Neural cell (in vitro differentiated cells): ENCODE data around the gene ASL. TPM values are rescaled to one million over a fixed set of nuclear protein-coding genes. Genes with fewer than 3 reads are reported as not detected.
"Not testable (repeated sequence)": the region's sequence is repeated elsewhere in the genome, so short reads cannot be mapped to it uniquely, and the experiment has no call there.

Experiments
- H2AFZ ChIP-seq: fragments of 200-600, 300-800 bp; sonication (generic), shearing (Covaris generic); 2 replicates; pipeline ENCODE4 v1.6.0; 2014; ENCODE audit warnings: low read depth, mild to moderate bottlenecking, antibody characterized with exemption, low read length, moderate library complexity
- H3F3A ChIP-seq: fragments of 200-600 bp; shearing (Covaris generic); 2 replicates; pipeline ENCODE4 v1.6.1; 2016; ENCODE audit warnings: mild to moderate bottlenecking, moderate library complexity, mixed read lengths, antibody characterized with exemption, low read length; ENCODE audit not compliant: insufficient read depth, poor library complexity, severe bottlenecking
- H3K27ac ChIP-seq: fragments of 200-600, 300-800 bp; sonication (generic), shearing (Covaris generic); 2 replicates; pipeline ENCODE4 v1.5.1; 2014; ENCODE audit warnings: mild to moderate bottlenecking, low read length, moderate library complexity
- H3K27me3 ChIP-seq: fragments of 300-800, 200-600 bp; sonication (generic), shearing (Covaris generic); 2 replicates; pipeline ENCODE4 v1.6.0; 2014; ENCODE audit warnings: mild to moderate bottlenecking, low read depth, low read length, moderate library complexity; ENCODE audit not compliant: insufficient read depth
- H3K36me3 ChIP-seq: fragments of 300-800, 200-600 bp; sonication (generic), shearing (Covaris generic); 2 replicates; pipeline ENCODE4 v1.5.1; 2014; ENCODE audit warnings: mild to moderate bottlenecking, antibody characterized with exemption, low read length, moderate library complexity; ENCODE audit not compliant: insufficient read depth
- H3K4me2 ChIP-seq: fragments of 300-800, 200-600 bp; sonication (generic), shearing (Covaris generic); 2 replicates; pipeline ENCODE4 v1.6.0; 2014; ENCODE audit warnings: mild to moderate bottlenecking, low read length
- H3K4me3 ChIP-seq: fragments of 300-800, 200-600 bp; sonication (generic), shearing (Covaris generic); 2 replicates; pipeline ENCODE4 v1.5.1; 2014; ENCODE audit warnings: mild to moderate bottlenecking, low read length, moderate library complexity
- H3K79me2 ChIP-seq: fragments of 200-600 bp; shearing (Covaris generic); replicated peaks from 2 replicates; pipeline ENCODE4 v1.6.0; 2014; ENCODE audit warnings: mild to moderate bottlenecking, low read length, moderate library complexity; ENCODE audit not compliant: insufficient read depth
- H3K9ac ChIP-seq: fragments of 300-800, 200-600 bp; sonication (generic), shearing (Covaris generic); 2 replicates; pipeline ENCODE4 v1.6.1; 2016; ENCODE audit warnings: mild to moderate bottlenecking, low read length, mixed read lengths
- H3K9me2 ChIP-seq: fragments of 200-600 bp; shearing (Covaris generic); 2 replicates; pipeline ENCODE4 v1.6.1; 2016; ENCODE audit warnings: mild to moderate bottlenecking, low read length, mixed read lengths; ENCODE audit not compliant: insufficient read depth
- H3K9me3 ChIP-seq: fragments of 200-600, 300-800 bp; sonication (generic), shearing (Covaris generic); 2 replicates; pipeline ENCODE4 v1.6.1; 2016; ENCODE audit warnings: mild to moderate bottlenecking, mixed run types, low read length, moderate library complexity, mixed read lengths
- H4K20me1 ChIP-seq: fragments of 200-600 bp; shearing (Covaris generic); 2 replicates; pipeline ENCODE4 v1.6.1; 2016; ENCODE audit warnings: mild to moderate bottlenecking, mixed run types; ENCODE audit not compliant: insufficient read depth
- EP300 ChIP-seq: fragments of 450-650 bp; conservative IDR thresholded peaks from 2 replicates; pipeline ENCODE4 v1.6.1; 2014; ENCODE audit warnings: antibody characterized with exemption, mild to moderate bottlenecking, moderate library complexity; ENCODE audit not compliant: poor library complexity, severe bottlenecking
- EZH2 ChIP-seq: fragments of 200-600, 300-800 bp; shearing (Covaris generic), sonication (generic); IDR thresholded peaks from 2 replicates; pipeline ENCODE4 v1.6.1; 2014; ENCODE audit warnings: antibody characterized with exemption, low read length, borderline replicate concordance, mild to moderate bottlenecking; ENCODE audit not compliant: insufficient read depth, poor library complexity, severe bottlenecking
- MXI1 ChIP-seq: fragments of 450-650 bp; conservative IDR thresholded peaks from 2 replicates; pipeline ENCODE4 v1.6.1; 2014; ENCODE audit warnings: antibody characterized with exemption, mild to moderate bottlenecking; ENCODE audit not compliant: poor library complexity, severe bottlenecking
- POLR2AphosphoS5 ChIP-seq: IDR thresholded peaks from 2 replicates; pipeline ENCODE4 v1.6.1; 2012
- RAD21 ChIP-seq: fragments of 450-650 bp; conservative IDR thresholded peaks from 2 replicates; pipeline ENCODE4 v1.6.1; 2014; ENCODE audit warnings: antibody characterized with exemption, mild to moderate bottlenecking, moderate library complexity
- SMC3 ChIP-seq: fragments of 450-650 bp; conservative IDR thresholded peaks from 2 replicates; pipeline ENCODE4 v1.6.1; 2014; ENCODE audit warnings: antibody characterized with exemption, mild to moderate bottlenecking, moderate library complexity; ENCODE audit not compliant: poor library complexity
- TAF1 ChIP-seq: IDR thresholded peaks from 2 replicates; pipeline ENCODE4 v1.6.1; 2012; ENCODE audit warnings: low read depth
- polyA plus RNA-seq: library from polyadenylated mRNA; depleted of rRNA; stranded (reverse); fragments of >200 nt; gene quantifications from 2 replicates; pipeline ENCODE4 v1.2.3, GENCODE V29; 2014
- TF ChIP-seq, protein P1 (sequence below): fragments of 450-650 bp; IDR thresholded peaks from 2 replicates; pipeline ENCODE4 v1.5.1; 2014; ENCODE audit warnings: antibody characterized with exemption, mild to moderate bottlenecking, moderate library complexity; ENCODE audit not compliant: poor library complexity, severe bottlenecking
- TF ChIP-seq, protein P2 (sequence below): IDR thresholded peaks from 2 replicates; pipeline ENCODE4 v1.6.1; 2012; ENCODE audit warnings: borderline replicate concordance

ASL gene
- polyA plus RNA-seq, 1 donor from 2014 or later, result 20.9 TPM

DNA sequence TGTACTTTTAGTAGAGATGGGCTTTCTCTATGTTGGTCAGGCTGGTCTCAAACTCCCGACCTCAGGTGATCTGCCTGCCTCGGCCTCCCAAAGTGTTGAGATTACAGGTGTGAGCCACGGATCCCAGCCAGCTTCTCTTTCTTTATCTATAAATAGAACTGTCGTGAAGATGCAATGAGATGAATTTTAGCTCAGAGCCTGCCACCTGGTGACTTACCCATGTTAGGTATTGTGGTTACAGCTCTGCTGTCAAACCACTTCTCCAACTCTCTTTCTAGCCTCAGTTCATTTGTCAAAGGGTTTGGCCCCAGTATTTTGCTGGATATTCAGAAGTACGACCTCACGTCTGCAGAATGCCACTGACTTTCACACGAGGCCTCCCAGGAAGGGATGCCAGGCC is 3.4 kb upstream of the ASL start:
- H3K9me3 ChIP-seq, H3K4me2 ChIP-seq, H2AFZ ChIP-seq, H4K20me1 ChIP-seq, H3K9me2 ChIP-seq, H3K79me2 ChIP-seq, H3K27me3 ChIP-seq, H3K36me3 ChIP-seq, H3F3A ChIP-seq, H3K4me3 ChIP-seq, H3K27ac ChIP-seq, H3K9ac ChIP-seq: not testable (repeated sequence)
- TF ChIP-seq SMC3, result peak; percentile 37
- TF ChIP-seq, protein P1, sequence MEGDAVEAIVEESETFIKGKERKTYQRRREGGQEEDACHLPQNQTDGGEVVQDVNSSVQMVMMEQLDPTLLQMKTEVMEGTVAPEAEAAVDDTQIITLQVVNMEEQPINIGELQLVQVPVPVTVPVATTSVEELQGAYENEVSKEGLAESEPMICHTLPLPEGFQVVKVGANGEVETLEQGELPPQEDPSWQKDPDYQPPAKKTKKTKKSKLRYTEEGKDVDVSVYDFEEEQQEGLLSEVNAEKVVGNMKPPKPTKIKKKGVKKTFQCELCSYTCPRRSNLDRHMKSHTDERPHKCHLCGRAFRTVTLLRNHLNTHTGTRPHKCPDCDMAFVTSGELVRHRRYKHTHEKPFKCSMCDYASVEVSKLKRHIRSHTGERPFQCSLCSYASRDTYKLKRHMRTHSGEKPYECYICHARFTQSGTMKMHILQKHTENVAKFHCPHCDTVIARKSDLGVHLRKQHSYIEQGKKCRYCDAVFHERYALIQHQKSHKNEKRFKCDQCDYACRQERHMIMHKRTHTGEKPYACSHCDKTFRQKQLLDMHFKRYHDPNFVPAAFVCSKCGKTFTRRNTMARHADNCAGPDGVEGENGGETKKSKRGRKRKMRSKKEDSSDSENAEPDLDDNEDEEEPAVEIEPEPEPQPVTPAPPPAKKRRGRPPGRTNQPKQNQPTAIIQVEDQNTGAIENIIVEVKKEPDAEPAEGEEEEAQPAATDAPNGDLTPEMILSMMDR, result peak; percentile 45

DNA sequence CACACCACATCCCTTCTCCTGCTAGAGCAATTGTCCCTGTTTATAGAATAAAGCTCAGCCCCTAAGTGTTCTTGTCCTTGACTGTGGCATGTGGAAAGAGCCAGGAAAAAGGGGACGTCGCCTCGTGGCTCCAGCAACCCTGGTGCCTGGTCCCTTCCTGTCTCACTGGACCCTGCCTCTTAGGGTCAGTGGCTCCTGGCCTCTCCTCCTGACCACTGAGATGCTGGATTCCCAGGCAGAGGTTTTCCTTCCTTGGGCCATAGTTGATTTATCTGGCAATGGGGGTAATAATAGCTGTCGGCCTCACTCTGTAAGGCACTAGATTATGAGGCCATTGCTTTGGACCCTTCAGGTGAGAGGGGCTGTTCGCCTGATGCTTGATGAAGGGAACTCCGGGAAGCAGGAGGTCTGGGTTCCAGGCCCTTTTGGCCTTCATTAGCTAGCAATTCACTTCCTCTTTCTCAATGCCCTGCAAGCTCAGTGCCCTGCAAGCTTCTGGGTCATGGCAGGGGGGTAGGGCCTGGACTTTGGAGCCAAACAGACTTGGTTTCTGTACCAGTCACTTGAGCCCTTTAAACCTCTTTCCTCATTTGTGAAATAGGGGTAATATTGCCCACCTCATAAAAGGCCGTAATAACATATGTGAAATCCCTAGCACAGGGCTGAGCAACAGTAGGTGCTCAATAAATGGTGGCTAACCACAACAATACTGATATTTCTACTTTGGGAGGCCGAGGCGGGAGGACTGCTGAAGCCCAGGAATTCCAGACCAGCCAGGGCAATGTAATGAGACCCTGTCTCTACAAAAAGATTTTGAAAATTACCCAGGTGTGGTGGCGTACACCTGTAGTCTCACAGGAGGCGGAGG is 1.1 kb downstream of the ASL start:
- TF ChIP-seq POLR2AphosphoS5, result no peak
- no peak for TF ChIP-seq MXI1
- TF ChIP-seq EP300, result no peak
- TF ChIP-seq, protein P1, result no peak
- no peak for TF ChIP-seq RAD21
- TF ChIP-seq TAF1, result no peak
- TF ChIP-seq, protein P2, sequence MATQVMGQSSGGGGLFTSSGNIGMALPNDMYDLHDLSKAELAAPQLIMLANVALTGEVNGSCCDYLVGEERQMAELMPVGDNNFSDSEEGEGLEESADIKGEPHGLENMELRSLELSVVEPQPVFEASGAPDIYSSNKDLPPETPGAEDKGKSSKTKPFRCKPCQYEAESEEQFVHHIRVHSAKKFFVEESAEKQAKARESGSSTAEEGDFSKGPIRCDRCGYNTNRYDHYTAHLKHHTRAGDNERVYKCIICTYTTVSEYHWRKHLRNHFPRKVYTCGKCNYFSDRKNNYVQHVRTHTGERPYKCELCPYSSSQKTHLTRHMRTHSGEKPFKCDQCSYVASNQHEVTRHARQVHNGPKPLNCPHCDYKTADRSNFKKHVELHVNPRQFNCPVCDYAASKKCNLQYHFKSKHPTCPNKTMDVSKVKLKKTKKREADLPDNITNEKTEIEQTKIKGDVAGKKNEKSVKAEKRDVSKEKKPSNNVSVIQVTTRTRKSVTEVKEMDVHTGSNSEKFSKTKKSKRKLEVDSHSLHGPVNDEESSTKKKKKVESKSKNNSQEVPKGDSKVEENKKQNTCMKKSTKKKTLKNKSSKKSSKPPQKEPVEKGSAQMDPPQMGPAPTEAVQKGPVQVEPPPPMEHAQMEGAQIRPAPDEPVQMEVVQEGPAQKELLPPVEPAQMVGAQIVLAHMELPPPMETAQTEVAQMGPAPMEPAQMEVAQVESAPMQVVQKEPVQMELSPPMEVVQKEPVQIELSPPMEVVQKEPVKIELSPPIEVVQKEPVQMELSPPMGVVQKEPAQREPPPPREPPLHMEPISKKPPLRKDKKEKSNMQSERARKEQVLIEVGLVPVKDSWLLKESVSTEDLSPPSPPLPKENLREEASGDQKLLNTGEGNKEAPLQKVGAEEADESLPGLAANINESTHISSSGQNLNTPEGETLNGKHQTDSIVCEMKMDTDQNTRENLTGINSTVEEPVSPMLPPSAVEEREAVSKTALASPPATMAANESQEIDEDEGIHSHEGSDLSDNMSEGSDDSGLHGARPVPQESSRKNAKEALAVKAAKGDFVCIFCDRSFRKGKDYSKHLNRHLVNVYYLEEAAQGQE, result no peak
- no peak for TF ChIP-seq EZH2
- TF ChIP-seq SMC3, result no peak
- Histone ChIP-seq H3K9me3 (no peaks in the 10 kb centered on the region), H3K4me2 (peak overlapping the region; percentile 11), H3K79me2 (no peaks in the 10 kb centered on the region), H3K9me2 (no peaks in the 10 kb centered on the region), H2AFZ (peak overlapping the region; percentile 90), H4K20me1 (no peaks in the 10 kb centered on the region), H3K4me3 (peak overlapping the region; percentile 93), H3K27ac (no peak overlapping the region), H3K27me3 (no peaks in the 10 kb centered on the region), H3K9ac (peak overlapping the region; percentile 76), H3F3A (no peaks in the 10 kb centered on the region), H3K36me3 (no peaks in the 10 kb centered on the region)
